Measurements from ENCODE around the gene PBRM1.
"Not testable (repeated sequence)": the region's sequence is repeated elsewhere in the genome, so short reads cannot be mapped to it uniquely, and the experiment has no call there.

Gene PBRM1

GRCh38 chr3:52534281-52535183 lies 151.2 kb downstream of the PBRM1 start:
- peak; percentile 25 for DNase-seq

GRCh38 chr3:52533623-52534280 lies 152.0 kb downstream of the PBRM1 start, which contains the start of gene NT5DC2:
Gene NT5DC2, minus strand, starts transcription at chr3:52533857. Its CDS starts 120 bp downstream, at chr3:52533737.
- DNase-seq: peak; percentile 79

GRCh38 chr3:52532838-52533622 lies 152.7 kb downstream of the PBRM1 start:
- DNase-seq: peak; percentile 50

GRCh38 chr3:52532517-52532837 lies 153.2 kb downstream of the PBRM1 start:
- DNase-seq: peak; percentile 56

GRCh38 chr3:52531860-52532516 lies 153.7 kb downstream of the PBRM1 start:
- no peak for DNase-seq

- no peak for DNase-seq
Measured at GRCh38 chr3:52530918-52531826, 154.5 kb downstream of the PBRM1 start.

- DNase-seq: no peak
Measured at GRCh38 chr3:52529376-52530333, 156.1 kb downstream of the PBRM1 start.

GRCh38 chr3:52528586-52529375 lies 156.9 kb downstream of the PBRM1 start:
- DNase-seq: no peak

- no peak for DNase-seq
Measured at GRCh38 chr3:52527732-52528585, 157.8 kb downstream of the PBRM1 start.

- DNase-seq: no peak
Measured at GRCh38 chr3:52527039-52527731, 158.5 kb downstream of the PBRM1 start.

GRCh38 chr3:52526671-52527038 lies 159.1 kb downstream of the PBRM1 start:
- not testable (repeated sequence) for DNase-seq

GRCh38 chr3:52525680-52526561 lies 159.8 kb downstream of the PBRM1 start:
- DNase-seq: no peak

GRCh38 chr3:52524752-52525679 lies 160.7 kb downstream of the PBRM1 start:
- DNase-seq: no peak

- DNase-seq: no peak
Measured at GRCh38 chr3:52524258-52524751, 161.4 kb downstream of the PBRM1 start.

- no peak for DNase-seq
Measured at GRCh38 chr3:52523386-52524257, 162.1 kb downstream of the PBRM1 start.
